ENCODE data around the gene TNFRSF17.
A peak's percentile ranks its signal among the peaks of the same experiment; 100 is the strongest.

The TNFRSF17 gene

GRCh38 chr16:11988258-11988978, 23.4 kb downstream of the TNFRSF17 start:
- TF ChIP-seq CTCF (IDR thresholded peaks at IDR 0.05; ENCODE audit: extremely low read depth, missing control alignments), result no peak
- no peak for DNase-seq (ENCODE audit: low spot score)

- no peak for DNase-seq (ENCODE audit: low spot score)
- no peak for TF ChIP-seq CTCF (IDR thresholded peaks at IDR 0.05; ENCODE audit: extremely low read depth, missing control alignments)
Observed at GRCh38 chr16:11990702-11991390, 25.8 kb downstream of the TNFRSF17 start.

GRCh38 chr16:11992008-11992584, 27.1 kb downstream of the TNFRSF17 start:
- no peak for DNase-seq (ENCODE audit: low spot score)
- no peak for TF ChIP-seq CTCF (IDR thresholded peaks at IDR 0.05; ENCODE audit: extremely low read depth, missing control alignments)

- no peak for TF ChIP-seq CTCF (IDR thresholded peaks at IDR 0.05; ENCODE audit: extremely low read depth, missing control alignments)
- DNase-seq (ENCODE audit: low spot score), result no peak
Observed at GRCh38 chr16:11992586-11993524, 27.8 kb downstream of the TNFRSF17 start.

GRCh38 chr16:11994143-11995119, 29.4 kb downstream of the TNFRSF17 start:
- TF ChIP-seq CTCF (IDR thresholded peaks at IDR 0.05; ENCODE audit: extremely low read depth, missing control alignments), result no peak
- peak; percentile 40 for DNase-seq (ENCODE audit: low spot score)

Measured in GM20000 (cell line).